ENCODE measurements around the gene PEX10.

- TF ChIP-seq CTCF (IDR thresholded peaks at IDR 0.05 in 4 of 5, conservative IDR thresholded peaks at IDR 0.05 in 1 of 5) = no peak
- TF ChIP-seq POLR2A (IDR thresholded peaks at IDR 0.05) = no peak
Measured at GRCh38 chr1:2378956-2379732, 33.2 kb downstream of the PEX10 start.

All from gastrocnemius medialis (tissue), 4 donors.